Psoas muscle (tissue), 8 donors: ENCODE results near the gene MRGPRX3. TPM values are rescaled to one million over a fixed set of nuclear protein-coding genes. Genes with fewer than 3 reads are reported as not detected.
A peak's percentile ranks its signal among the peaks of the same experiment; 100 is the strongest.

Source experiments
- ATAC-seq, 4 donors: fragments of 200-7000 bp; cut with Tn5 transposase; one replicate each; pipeline ENCODE4 v1.9.1; 2020; ENCODE audit warnings: moderate library complexity in 3 of 4, mild to moderate bottlenecking in 2 of 4
- DNase-seq, 2 donors: peaks; one replicate each; pipeline ENCODE4 v3.0.0-alpha.2; 2020
- H3K27ac ChIP-seq: fragments of 200-600 bp; one replicate; pipeline ENCODE4 v1.8.0; 2022
- H3K27me3 ChIP-seq, 3 donors: fragments of 200-600 bp in 1 of 3; one replicate each; pipeline versions ENCODE4 v1.6.1 to v1.8.0; 2013 to 2022; ENCODE audit warnings: low read length in 2 of 3, mild to moderate bottlenecking in 2 of 3, moderate library complexity in 1 of 3; ENCODE audit not compliant: insufficient read depth in 3 of 3
- H3K36me3 ChIP-seq, 2 donors: fragments of 200-600 bp in 1 of 2; one replicate each; pipeline versions ENCODE4 v1.6.1 to v1.8.0; 2013 to 2022; ENCODE audit warnings: low read depth in 1 of 2, mild to moderate bottlenecking in 1 of 2, moderate library complexity in 1 of 2; ENCODE audit not compliant: insufficient read depth in 1 of 2
- H3K4me1 ChIP-seq: fragments of 200-600 bp; one replicate; pipeline ENCODE4 v1.8.0; 2022
- H3K4me3 ChIP-seq: fragments of 200-600 bp; one replicate; pipeline ENCODE4 v1.8.0; 2022; ENCODE audit warnings: mild to moderate bottlenecking
- H3K9me3 ChIP-seq: fragments of 200-600 bp; one replicate; pipeline ENCODE4 v1.8.0; 2022
- CTCF ChIP-seq: fragments of 200-600 bp; IDR thresholded peaks from one replicate; pipeline ENCODE4 v1.8.0; 2022; ENCODE audit warnings: antibody characterized with exemption
- WGBS, 3 donors: extraction: QIAGEN DNeasy Blood & Tissue Kit; methylation state at CpG; one replicate each; pipeline versions ENCODE4 v1.1.6 to v1.1.7; 2013; 5-methylcytosine and 5-hydroxymethylcytosine counted together
- intact Hi-C, 2 donors: fragments of 100-400 bp; cut with DNase I; formaldehyde crosslinking; loops; one replicate each; pipeline versions ENCODE4 v1.11.0 to v1.14.2; 2022
- polyA plus RNA-seq, 3 donors: library from polyadenylated mRNA; stranded (reverse); fragments of 200-250 nt; gene quantifications; one replicate each; pipeline ENCODE4 v1.2.3, GENCODE V29; 2013
- total RNA-seq, 4 donors: library from RNA; stranded (reverse); fragmentation: NEBNext Ultra II Directional in 2 of 4; extraction: Animal tissue kit (Norgen Biotek cat#: 25700) in 2 of 4; gene quantifications; one replicate each; pipeline versions ENCODE4 v1.2.1 to v1.2.4, GENCODE V29; 2021 to 2023
- donor health status: healthy with polysubstance abuse.
- donor health status: DM: no; HTN: no; CAD: no; lungs with moderate emphysema.
- donor health status: Bipolar disorder and iron deficiency.
- donor health status: healthy.
- donor health status: DM: yes; HTN: yes; CAD: no.
- donor health status: DM: no; HTN: no; CAD: no.
- donor health status: DM: no; HTN: no; CAD: no.
- donor health status: DM: yes; HTN: yes; CAD: no.

MRGPRX3 gene
- total and polyA plus RNA-seq, 7 donors = not detected

DNA sequence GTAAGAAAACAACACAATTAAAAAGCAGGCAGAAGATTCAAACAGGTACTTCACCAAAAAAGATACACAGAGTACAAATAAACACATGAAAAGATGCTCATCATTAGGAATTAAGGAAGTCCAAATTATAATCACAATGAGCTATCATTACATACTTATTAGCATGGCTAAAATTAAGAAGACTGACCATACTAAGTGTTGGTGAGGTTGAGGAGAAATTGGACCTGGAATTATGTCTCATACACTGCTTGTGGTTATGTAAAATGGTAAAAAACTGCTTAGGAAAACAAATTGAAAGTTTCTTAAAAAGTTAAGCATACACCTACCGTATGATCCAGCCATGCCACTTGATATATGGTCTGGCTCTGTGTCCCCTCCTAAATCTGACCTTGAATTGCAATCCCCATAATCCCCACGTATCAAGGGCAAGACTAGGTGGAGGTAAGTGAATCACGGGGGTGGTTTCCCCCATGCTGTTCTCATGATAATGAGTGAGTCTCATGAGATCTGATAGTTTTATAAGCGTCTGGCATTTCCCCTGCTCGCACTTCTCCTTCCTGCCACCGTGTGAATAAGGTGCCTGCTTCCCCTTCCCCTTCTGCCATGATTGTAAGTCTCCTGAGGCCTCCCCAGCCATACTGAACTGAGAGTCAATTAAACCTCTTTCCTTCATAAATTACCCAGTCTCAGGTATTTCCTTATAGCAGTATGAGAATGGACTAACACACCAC lies 31.3 kb upstream of the MRGPRX3 start:
- no peaks in the 10 kb centered on the region for H3K27me3 ChIP-seq
- ATAC-seq (no peak), DNase-seq (no peak)
- no peaks in the 10 kb centered on the region for H3K9me3 ChIP-seq
- TF ChIP-seq CTCF = no peak
- H3K27ac ChIP-seq = no peak overlapping the region
- intact Hi-C loops = loop anchor here in 1 of 2 donors (10.0 kb wide), 1 partner anchor 86 kb away; the partner anchor contains the start of gene SERGEF
- peaks cover 9% of the 10 kb centered on the region for H3K4me1 ChIP-seq
- WGBS, 3 donors = 46 to 77% (median 49%) methylated on average over 6 of the region's 6 CpGs
- no peak overlapping the region for H3K4me3 ChIP-seq
- H3K36me3 ChIP-seq = peaks cover 4 to 48% of the 10 kb centered on the region in 2 donors

DNA sequence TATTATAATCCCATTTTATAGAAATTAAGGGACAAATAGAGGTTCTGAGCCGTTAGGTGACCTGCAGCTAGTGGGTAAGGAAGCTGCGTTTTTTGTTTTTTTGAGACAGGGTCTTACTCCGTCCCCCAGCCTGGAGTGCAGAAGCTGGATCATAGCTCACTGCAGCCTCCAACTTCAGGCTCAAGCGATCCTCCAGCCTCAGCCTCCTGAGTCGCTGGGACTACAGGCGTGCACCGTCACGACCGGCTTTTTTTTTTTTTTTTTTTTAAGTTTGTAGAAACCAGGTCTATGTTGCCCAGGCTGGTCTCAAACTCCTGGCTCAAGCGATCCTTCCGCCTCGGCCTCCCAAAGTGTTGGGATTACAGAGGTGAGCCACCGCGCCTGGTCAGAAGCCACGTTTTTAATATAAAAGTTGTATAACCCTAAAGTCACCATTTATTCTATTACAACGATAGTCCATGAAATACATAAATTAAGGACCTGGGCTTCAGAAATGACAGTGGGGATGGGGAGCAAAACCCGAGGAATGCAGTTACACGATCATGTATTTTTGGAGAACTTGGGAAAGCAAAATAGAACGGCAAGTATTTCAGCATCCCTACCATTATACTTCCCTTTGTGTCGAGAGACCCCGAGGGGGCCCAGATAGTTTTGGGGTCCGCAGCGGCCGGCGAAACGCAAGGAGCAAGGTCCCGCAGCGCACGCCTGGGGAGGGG lies 27.1 kb upstream of the MRGPRX3 start:
- WGBS, 3 donors = 20 to 24% (median 21%) methylated on average over 29 of the region's 29 CpGs
- H3K27ac ChIP-seq = peak overlapping the region; percentile 73
- peak in 1 of 4 donors; percentile 20 for ATAC-seq

DNA sequence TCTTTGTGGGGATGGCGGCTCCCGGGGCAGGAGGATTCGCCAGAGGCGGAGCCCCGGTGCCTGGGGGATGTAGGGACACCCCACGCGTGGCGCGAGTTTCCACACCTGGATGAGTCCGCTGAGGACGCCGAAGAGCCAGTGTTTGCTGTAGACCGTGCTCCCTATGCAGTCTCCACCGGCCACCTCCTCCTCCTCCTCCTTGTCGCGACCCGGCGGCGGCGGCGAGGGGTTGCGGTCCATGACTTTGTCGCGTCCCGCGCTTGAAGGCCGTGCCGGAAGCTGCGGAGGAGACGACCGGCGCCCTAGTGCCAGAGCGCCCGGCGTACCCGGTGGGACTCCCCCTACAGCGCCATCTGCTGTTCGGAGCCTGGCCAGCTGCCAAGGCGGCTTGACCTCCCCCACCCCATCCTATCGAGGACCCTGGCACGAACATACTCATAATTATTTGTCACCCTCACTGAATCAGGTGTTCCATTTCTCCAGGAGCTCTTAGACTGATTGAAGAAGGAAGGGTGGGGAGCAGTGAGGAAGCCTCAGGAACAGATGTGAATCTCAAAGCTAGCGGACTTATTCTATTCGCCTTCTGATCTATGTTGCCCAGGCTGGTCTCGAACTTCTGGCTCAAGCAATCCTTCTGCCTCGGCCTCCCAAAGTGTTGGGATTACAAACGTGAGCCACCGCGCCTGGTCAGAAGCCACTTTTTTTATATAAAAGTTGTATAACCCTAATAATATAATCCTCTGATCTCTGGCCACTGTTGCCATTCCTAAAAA lies 26.4 kb upstream of the MRGPRX3 start, which contains the start of gene SAAL1:
Gene SAAL1 (minus strand): TSS at position 281 of the 773 bp plus-strand sequence. CDS start 41 bp downstream, at position 240.
- no peaks in the 10 kb centered on the region for H3K9me3 ChIP-seq
- ATAC-seq (peak; percentile 95 to 100 (median 98)), DNase-seq (peak; percentile 83 to 92)
- TF ChIP-seq CTCF = peak; percentile 64
- H3K27me3 ChIP-seq = no peaks in the 10 kb centered on the region
- H3K27ac ChIP-seq = peak within 1 kb of the TSS; percentile 73
- H3K36me3 ChIP-seq = peaks cover 0 to 28% of the 10 kb centered on the region in 2 donors
- H3K4me1 ChIP-seq = peaks cover 9% of the 10 kb centered on the region
- peak within 1 kb of the TSS; percentile 92 for H3K4me3 ChIP-seq
- 3 to 7% (median 3%) methylated on average over 33 to 48 of the region's 48 CpGs for WGBS, 3 donors
- intact Hi-C loops = loop anchor here in 1 of 2 donors (10.0 kb wide), 1 partner anchor 91 kb away; the partner anchor contains the start of gene SERGEF

More for the DNA sequence above, 27.1 kb upstream of the MRGPRX3 start:
- Histone ChIP-seq H3K4me1 (peaks cover 9% of the 10 kb centered on the region), H3K27me3 (no peaks in the 10 kb centered on the region), H3K4me3 (peak overlapping the region; percentile 92), H3K36me3 (peaks cover 0 to 35% of the 10 kb centered on the region in 2 donors), H3K9me3 (no peaks in the 10 kb centered on the region)
- no peak for TF ChIP-seq CTCF
- intact Hi-C loops = loop anchor here in 1 of 2 donors (10.0 kb wide), 1 partner anchor 90 kb away; the partner anchor contains the start of gene SERGEF
- no peak for DNase-seq

GRCh38 chr11:18106688-18107087 lies 25.7 kb upstream of the MRGPRX3 start:
- WGBS, 3 donors = 89 to 94% (median 91%) methylated on average over 9 of the region's 9 CpGs
- no peak for ATAC-seq
- no peak for TF ChIP-seq CTCF
- peaks cover 9% of the 10 kb centered on the region for H3K4me1 ChIP-seq
- no peak for DNase-seq
- H3K27ac ChIP-seq = no peak overlapping the region
- peak overlapping the region; percentile 92 for H3K4me3 ChIP-seq
- H3K36me3 ChIP-seq = peaks cover 0 to 21% of the 10 kb centered on the region in 2 donors
- no peaks in the 10 kb centered on the region for H3K9me3 ChIP-seq
- H3K27me3 ChIP-seq = no peaks in the 10 kb centered on the region
- intact Hi-C loops = loop anchor here in 1 of 2 donors (10.0 kb wide), 1 partner anchor 92 kb away; the partner anchor contains the start of gene SERGEF
